Measurements from ENCODE around the gene NEK4. TPM values are rescaled to one million over a fixed set of nuclear protein-coding genes. Genes with fewer than 3 reads are reported as not detected.

Gene NEK4
- total and polyA plus RNA-seq, 12 donors: 4.9 to 43.9 (median 27.4) TPM

DNA sequence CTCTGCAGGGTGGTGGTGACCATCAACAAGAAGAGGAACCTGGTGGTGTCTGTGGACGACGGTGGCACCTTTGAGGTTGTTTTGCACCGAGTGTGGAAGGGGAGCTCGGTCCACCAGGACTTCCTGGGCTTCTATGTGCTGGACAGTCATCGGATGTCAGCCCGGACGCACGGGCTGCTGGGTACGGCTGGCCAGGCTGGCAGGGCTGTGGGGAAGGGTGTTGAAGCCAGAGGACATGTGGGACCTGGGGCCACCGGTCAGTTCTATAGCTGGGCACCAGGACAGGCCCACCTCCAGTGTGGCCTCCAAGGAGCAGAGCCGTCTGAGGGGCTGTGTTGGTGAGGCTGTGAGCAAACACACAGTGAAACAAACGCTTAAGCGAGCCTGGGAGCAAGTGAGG is 20.0 kb upstream of the NEK4 start:
- no peaks in the 10 kb centered on the region for H3K27me3 ChIP-seq
- no peaks in the 10 kb centered on the region for H3K4me1 ChIP-seq (replicated peaks in 1 of 2)
- TF ChIP-seq, protein P1, sequence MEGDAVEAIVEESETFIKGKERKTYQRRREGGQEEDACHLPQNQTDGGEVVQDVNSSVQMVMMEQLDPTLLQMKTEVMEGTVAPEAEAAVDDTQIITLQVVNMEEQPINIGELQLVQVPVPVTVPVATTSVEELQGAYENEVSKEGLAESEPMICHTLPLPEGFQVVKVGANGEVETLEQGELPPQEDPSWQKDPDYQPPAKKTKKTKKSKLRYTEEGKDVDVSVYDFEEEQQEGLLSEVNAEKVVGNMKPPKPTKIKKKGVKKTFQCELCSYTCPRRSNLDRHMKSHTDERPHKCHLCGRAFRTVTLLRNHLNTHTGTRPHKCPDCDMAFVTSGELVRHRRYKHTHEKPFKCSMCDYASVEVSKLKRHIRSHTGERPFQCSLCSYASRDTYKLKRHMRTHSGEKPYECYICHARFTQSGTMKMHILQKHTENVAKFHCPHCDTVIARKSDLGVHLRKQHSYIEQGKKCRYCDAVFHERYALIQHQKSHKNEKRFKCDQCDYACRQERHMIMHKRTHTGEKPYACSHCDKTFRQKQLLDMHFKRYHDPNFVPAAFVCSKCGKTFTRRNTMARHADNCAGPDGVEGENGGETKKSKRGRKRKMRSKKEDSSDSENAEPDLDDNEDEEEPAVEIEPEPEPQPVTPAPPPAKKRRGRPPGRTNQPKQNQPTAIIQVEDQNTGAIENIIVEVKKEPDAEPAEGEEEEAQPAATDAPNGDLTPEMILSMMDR (IDR thresholded peaks at IDR 0.05): no peak
- TF ChIP-seq POLR2A (IDR thresholded peaks at IDR 0.05): no peak
- no peaks in the 10 kb centered on the region for H3K36me3 ChIP-seq (replicated peaks in 1 of 2)
- no peak overlapping the region for H3K4me3 ChIP-seq
- no peaks in the 10 kb centered on the region for H3K9me3 ChIP-seq (replicated peaks in 1 of 3)
- 81 to 93% (median 89%) methylated on average over 7 to 13 of the region's 13 CpGs for WGBS, 4 donors
- no peak overlapping the region for H3K27ac ChIP-seq
- intact Hi-C loops (cut with DNase I): no loop called here
- no peak for DNase-seq

DNA sequence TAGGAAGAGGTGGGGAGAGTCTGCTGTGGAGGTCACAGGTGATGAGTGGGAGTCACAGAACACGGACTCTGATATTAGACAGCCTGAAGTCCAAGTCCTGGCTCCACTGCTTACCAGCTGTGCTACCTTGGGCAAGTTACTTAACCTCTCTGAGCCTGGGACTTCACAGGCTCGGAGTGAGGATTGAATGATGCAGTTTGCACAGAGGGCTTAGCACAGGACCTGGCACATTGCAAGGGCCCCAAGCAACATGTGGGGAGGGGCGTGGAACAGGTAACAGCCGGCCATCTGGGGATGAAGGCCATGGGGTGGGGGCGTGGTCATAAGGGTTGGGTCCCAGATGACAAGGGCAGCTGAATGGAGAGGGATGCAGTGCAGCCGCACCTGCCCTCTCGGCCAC is 19.6 kb upstream of the NEK4 start:
- Histone ChIP-seq H3K4me3 (no peak overlapping the region), H3K27me3 (no peaks in the 10 kb centered on the region), H3K27ac (no peak overlapping the region), H3K4me1 (replicated peaks in 1 of 2) (no peaks in the 10 kb centered on the region), H3K9me3 (replicated peaks in 1 of 3) (no peaks in the 10 kb centered on the region), H3K36me3 (replicated peaks in 1 of 2) (no peaks in the 10 kb centered on the region)
- TF ChIP-seq, protein P1 (IDR thresholded peaks at IDR 0.05): no peak
- no peak for TF ChIP-seq POLR2A (IDR thresholded peaks at IDR 0.05)
- intact Hi-C loops (cut with DNase I): no loop called here
- WGBS, 4 donors: 75 to 82% (median 80%) methylated on average over 2 to 7 of the region's 7 CpGs
- DNase-seq: no peak

GRCh38 chr3:52789746-52790040 is 19.0 kb upstream of the NEK4 start:
- Histone ChIP-seq H3K4me3 (no peak overlapping the region), H3K36me3 (replicated peaks in 1 of 2) (no peaks in the 10 kb centered on the region), H3K9me3 (replicated peaks in 1 of 3) (no peaks in the 10 kb centered on the region), H3K27ac (no peak overlapping the region), H3K4me1 (replicated peaks in 1 of 2) (no peaks in the 10 kb centered on the region), H3K27me3 (no peaks in the 10 kb centered on the region)
- WGBS, 4 donors: 88 to 94% (median 91%) methylated on average over 3 to 6 of the region's 6 CpGs
- intact Hi-C loops (cut with DNase I): no loop called here
- TF ChIP-seq, protein P1 (IDR thresholded peaks at IDR 0.05): no peak
- TF ChIP-seq POLR2A (IDR thresholded peaks at IDR 0.05): no peak
- DNase-seq: no peak

- Histone ChIP-seq H3K36me3 (replicated peaks in 1 of 2) (no peaks in the 10 kb centered on the region), H3K27ac (no peak overlapping the region), H3K4me1 (replicated peaks in 1 of 2) (no peaks in the 10 kb centered on the region), H3K27me3 (no peaks in the 10 kb centered on the region), H3K9me3 (replicated peaks in 1 of 3) (no peaks in the 10 kb centered on the region), H3K4me3 (no peak overlapping the region)
- WGBS, 4 donors: 80 to 89% (median 85%) methylated on average over 10 to 16 of the region's 16 CpGs
- intact Hi-C loops (cut with DNase I): no loop called here
- TF ChIP-seq POLR2A (IDR thresholded peaks at IDR 0.05): no peak
- TF ChIP-seq, protein P1 (IDR thresholded peaks at IDR 0.05): no peak
- no peak for DNase-seq
Observed at GRCh38 chr3:52788890-52789745, 18.4 kb upstream of the NEK4 start.

All from adrenal gland (tissue), 12 donors.